HG03064 (cell line): ENCODE measurements around the gene IQGAP3.
"Not testable (repeated sequence)": the region's sequence is repeated elsewhere in the genome, so short reads cannot be mapped to it uniquely, and the experiment has no call there.

Experiments used
- ATAC-seq: cut with Tn5 transposase; IDR thresholded peaks from one replicate; pipeline ENCODE4 v1.9.1; 2021; ENCODE audit warnings: low read depth; ENCODE audit not compliant: unreplicated experiment

The IQGAP3 gene, protein sequence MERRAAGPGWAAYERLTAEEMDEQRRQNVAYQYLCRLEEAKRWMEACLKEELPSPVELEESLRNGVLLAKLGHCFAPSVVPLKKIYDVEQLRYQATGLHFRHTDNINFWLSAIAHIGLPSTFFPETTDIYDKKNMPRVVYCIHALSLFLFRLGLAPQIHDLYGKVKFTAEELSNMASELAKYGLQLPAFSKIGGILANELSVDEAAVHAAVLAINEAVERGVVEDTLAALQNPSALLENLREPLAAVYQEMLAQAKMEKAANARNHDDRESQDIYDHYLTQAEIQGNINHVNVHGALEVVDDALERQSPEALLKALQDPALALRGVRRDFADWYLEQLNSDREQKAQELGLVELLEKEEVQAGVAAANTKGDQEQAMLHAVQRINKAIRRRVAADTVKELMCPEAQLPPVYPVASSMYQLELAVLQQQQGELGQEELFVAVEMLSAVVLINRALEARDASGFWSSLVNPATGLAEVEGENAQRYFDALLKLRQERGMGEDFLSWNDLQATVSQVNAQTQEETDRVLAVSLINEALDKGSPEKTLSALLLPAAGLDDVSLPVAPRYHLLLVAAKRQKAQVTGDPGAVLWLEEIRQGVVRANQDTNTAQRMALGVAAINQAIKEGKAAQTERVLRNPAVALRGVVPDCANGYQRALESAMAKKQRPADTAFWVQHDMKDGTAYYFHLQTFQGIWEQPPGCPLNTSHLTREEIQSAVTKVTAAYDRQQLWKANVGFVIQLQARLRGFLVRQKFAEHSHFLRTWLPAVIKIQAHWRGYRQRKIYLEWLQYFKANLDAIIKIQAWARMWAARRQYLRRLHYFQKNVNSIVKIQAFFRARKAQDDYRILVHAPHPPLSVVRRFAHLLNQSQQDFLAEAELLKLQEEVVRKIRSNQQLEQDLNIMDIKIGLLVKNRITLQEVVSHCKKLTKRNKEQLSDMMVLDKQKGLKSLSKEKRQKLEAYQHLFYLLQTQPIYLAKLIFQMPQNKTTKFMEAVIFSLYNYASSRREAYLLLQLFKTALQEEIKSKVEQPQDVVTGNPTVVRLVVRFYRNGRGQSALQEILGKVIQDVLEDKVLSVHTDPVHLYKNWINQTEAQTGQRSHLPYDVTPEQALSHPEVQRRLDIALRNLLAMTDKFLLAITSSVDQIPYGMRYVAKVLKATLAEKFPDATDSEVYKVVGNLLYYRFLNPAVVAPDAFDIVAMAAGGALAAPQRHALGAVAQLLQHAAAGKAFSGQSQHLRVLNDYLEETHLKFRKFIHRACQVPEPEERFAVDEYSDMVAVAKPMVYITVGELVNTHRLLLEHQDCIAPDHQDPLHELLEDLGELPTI (N-terminal part only)

DNA sequence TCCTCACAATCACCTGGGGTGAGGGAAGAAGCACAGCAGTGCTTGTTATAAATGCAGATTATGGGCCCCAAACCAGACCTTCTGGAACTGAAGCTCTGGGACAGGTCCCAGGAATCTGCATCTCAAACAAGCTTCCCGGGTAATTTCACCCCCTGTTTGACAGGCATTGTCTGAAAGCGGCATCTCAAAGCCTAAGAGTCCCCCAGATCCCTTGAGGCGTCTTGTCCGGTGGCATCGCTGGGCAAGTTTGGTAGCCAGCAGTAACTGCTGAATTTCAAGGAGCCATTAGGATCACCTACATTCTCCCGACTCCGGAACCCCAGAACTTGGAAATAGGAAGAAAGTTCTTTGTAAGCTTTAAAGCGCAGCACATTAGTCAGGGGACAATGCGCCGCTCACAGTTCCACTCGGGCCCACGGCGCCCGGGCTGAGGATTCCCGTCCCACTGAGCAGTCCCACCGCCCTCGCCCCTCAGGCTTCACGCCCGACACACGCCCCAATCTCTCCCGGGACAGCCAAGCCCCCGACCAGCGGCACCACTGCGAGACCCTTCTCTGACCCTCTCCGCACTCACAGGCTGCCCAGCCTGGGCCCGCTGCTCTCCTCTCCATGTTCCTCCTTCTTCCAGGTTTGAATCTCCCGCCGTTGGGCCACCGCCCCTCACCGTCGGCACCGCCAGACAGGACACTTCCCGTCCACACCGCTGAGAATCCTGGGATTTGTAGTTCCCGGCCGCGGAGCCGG lies at the start of gene IQGAP3:
Gene IQGAP3, minus strand, starts transcription at position 647 of the 744 bp plus-strand sequence. Its CDS starts 36 bp downstream, at position 611.
- ATAC-seq: peak; percentile 87

DNA sequence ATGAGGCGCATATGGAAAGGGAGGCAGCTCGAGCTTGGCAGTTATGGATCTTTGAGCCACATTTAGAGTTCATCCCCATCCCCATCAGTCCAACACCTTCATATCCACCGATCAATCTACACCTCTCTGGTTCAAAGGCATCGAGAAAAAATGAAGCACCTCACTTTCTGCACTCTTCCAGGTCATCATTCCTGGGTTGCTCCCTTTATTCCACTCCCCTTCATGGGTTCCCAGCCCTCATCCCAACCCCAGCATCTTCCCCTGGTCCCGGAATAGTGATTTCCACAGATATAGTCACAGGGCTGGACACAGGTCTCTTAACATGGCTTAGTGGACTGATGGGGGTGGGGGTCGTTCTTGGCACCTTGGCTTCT lies 47.2 kb upstream of the IQGAP3 start:
- no peak for ATAC-seq

DNA sequence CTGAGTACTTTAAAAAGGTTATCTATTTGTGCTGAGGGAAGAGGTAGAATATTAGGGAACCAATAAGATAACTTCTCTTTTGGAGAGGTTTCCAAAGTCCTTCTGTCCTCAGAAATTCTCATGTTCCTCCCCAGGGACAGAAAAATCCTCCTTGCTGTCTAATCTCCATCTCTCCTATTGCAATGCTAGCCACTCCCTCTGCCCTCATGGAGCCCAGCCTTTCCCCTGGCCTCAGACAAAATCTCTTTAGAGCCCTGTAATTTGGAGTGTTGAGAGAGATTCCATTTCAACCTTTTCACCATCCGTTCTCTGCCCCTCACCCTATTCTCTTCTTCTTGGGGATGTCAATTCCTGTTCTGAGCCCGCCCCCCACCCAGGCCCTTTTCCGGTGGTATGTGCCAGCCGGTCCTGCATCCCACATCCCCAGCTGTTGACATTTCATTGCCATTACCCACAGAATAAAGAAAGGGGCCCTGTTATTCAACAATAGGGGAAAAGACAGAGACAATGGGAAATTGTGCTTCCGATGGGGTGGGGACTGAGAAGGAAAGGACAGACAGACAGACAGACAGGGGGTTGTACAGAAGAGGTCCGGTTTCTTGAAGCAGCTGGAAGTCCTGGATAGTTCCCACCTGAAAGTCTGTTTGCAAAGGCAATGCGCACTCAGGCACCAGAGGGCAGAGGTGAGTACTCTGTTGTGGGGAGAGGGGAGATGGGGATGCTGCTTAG lies 46.7 kb upstream of the IQGAP3 start, which contains the start of gene HAPLN2:
Gene HAPLN2, plus strand, starts transcription at position 563 of the 729 bp plus-strand sequence. CDS start 4,076 bp downstream, outside the sequence.
- no peak for ATAC-seq

DNA sequence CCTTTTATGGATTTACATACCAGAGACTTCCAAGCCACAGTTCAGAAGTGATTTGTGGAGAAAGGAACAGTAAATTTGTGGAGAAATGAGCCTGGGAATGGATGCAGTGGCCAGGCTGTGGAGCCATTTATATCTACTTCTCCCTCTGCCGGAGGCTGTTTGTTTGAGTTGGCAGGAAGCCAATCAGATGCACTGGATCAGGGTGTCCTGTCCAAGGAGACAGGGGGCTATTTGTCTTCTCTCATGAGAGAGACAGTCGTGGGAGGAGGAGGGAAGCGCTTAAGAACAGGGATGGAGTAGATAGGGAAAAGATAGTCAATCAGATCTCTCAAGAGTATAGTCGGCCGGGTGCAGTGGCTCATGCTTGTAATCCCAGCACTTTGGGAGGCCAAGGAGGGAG lies 44.1 kb upstream of the IQGAP3 start:
- no peak for ATAC-seq

DNA sequence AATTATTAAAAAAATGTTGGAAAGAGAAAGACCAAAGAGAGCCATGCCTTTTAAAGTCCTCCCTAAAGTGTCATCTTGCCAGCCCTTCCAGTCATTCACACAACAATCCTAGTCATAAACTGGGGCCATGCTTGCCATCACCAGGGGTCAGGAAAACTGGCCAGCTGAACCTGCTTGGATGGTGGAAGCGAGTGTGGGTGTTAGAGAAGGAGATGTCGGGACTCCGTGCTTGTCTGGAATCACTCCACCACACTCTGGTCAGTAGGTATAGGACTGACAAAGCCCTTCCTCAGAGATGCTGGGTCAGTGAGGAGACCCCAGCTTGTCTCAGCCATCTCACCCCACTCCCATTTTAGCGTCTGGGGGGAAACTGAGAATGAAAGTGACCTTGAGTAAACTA lies 43.6 kb upstream of the IQGAP3 start:
- ATAC-seq: no peak

DNA sequence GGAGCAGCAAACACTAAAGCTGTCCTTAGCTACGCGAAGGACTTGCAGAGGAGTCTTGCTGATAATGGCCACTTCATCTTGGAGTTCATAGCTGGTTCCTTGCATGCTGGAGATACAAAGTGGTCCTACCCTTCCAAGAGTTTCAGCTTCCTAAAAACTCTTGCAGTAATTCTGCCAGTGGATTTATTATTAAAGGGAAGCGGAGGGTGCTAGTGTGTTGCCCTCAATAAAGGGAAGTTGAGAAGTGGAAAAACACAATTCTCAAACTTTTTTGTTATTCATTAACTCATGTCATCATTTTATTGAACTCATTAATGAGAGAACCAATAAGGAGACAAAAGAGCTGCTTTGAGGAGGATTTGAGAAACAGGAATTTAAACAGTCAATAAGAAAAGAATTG lies 40.3 kb upstream of the IQGAP3 start:
- no peak for ATAC-seq

DNA sequence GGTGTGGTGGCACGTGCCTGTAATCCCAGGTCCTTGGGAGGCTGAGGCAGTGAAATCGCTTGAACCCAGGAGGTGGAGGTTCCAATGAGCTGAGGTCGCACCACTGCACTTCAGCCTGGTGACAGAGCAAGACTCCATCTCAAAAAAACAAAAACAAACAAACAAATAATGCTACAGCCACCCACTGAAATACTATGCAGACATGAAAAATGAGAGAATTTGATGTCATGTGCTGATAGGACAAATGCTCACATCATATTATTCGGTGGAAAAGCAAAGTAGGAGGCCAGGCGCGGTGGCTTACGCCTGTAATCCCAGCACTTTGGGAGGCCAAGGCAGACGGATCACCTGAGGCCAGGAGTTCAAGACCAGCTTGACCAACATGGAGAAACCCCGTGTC lies 37.7 kb upstream of the IQGAP3 start:
- not testable (repeated sequence) for ATAC-seq

DNA sequence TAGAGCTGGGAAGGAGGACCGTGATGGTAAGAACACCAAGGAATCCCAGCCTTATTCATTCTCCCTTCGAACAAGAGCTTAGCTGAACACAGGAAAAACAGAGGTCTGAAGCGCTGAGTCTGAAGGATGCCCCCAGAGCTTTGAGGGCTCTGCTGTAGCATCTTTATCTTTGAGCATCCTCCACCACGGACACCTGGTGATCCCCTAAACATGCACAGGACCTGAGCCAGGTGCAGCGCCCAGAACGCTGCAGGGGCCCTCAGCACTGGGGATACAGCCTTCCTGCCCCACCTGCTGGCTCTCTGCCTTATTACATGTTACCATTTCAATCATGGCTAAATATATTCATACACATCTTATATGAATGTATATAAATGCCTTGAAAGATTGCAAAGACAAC lies 36.6 kb upstream of the IQGAP3 start:
- ATAC-seq: no peak

DNA sequence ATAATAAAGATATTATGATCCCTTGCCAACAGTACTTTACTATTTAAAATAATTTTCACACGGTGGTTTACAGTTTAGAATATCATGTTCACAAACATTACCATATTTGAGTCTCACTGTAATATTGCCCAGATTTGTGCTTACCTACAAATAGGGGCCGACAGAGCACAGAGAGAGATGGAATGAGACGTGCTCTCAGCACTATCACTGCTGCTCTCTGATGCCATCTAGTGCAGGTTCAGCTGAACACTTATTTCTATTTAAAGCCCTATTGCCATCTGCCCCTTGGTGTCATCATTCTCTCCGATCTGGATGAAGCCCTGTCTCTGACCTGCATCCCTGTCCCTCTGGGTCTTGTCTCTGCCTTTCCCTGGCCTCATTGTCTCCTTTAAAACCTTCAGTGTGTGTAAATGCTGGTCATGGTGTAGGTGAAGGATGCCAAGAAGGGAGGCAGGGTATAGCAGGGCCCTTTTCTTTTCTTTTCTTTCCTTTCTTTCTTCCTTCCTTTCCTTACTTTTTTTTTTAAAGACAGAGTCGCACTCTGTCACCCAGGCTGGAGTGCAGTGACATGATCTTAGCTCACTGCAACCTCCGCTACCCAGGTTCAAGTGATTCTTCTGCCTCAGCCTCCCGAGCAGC lies 35.8 kb upstream of the IQGAP3 start:
- ATAC-seq: no peak

DNA sequence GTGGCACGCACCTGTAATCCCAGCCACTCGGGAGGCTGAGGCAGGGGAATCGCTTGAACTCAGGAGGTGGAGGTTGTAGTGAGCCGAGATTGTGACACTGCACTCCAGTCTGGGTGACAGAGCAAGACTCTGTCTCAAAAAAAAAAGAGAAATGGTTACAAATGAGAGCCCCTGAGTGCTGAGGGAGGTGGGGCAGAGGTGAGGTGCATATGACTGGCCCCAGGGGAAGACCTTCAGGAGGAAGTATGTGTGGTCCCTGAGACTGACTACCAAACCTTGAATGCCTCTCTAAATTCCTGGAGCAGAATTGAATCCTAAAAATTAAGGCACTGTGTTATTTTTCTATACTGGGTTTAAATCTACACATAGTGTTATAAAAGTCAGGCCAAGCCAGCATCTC lies 35.0 kb upstream of the IQGAP3 start:
- ATAC-seq: not testable (repeated sequence)

DNA sequence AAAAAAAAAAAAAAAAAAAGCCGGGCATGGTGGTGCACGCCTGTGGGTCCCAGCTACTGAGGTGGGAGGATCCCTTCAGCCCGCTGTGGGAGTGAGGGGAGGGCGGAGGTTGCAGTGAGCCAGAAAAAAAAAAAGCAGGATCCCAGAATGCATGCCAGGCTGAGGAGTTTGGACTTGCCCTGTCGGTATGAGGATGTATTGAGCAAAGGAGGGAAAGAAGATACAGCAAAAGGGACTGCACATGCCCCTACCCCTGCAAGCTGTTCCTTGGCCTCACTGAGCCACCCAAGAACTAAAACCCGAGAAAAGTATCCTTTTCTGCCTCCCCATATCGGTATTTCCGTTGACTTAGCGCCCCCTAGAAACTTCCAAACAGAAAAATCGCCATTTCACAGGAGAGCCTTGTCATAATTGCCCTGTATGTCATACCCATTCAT lies 30.2 kb upstream of the IQGAP3 start:
- ATAC-seq: no peak

DNA sequence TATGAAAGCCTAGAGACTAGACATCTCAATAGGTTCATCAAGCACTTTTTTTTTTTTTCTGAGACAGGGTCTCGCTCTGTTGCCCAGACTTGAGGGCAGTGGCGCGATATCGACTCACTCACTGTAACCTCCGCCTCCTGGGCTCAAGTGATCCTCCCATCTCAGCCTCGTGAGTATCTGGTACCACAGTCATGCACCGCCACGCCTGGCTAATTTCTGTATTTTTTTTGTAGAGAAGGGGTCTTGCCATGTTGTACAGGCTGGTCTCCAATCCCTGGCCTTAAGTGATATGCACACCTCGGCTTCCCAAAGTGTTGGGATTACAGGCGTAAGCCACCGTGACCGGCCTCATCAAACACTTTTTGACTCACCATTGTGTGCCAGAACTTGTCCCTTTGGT lies 29.5 kb upstream of the IQGAP3 start:
- no peak for ATAC-seq

DNA sequence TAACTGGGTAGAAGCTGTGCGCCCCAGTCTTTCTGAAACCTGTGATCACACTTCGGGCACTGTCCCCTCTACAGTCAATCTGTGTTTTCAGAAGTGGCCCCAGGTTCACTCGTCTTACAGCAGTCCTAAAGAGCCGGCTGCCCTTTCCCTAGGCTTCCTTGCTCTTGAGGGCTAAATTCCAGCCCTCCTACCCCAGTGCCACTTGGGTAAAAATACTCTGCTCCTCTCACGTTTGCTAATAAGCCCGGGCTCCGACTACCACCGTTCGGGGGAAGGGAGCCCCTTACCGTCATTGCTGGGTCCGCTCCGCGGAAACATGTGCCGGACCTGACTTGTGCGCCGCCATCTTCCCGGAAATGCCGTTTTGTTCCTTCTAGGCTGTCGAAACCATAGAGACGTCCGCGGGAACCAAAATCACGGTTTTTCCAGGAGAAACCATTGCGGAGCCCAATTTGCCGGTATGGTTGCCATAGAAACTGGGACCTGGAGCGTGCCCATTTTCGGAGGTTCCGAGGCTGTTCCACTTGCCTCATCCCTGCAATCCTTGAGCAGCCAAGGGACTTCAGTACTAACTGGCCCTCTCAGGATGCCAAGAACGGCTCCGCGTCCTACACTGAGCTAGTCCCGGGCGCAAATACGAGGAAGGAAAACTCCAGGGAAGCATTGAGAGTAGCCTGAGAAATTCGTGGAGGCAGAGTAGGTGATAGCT lies 28.9 kb upstream of the IQGAP3 start, which contains the start of gene GPATCH4:
Gene GPATCH4, minus strand, starts transcription at position 358 of the 709 bp plus-strand sequence.
- ATAC-seq: no peak

DNA sequence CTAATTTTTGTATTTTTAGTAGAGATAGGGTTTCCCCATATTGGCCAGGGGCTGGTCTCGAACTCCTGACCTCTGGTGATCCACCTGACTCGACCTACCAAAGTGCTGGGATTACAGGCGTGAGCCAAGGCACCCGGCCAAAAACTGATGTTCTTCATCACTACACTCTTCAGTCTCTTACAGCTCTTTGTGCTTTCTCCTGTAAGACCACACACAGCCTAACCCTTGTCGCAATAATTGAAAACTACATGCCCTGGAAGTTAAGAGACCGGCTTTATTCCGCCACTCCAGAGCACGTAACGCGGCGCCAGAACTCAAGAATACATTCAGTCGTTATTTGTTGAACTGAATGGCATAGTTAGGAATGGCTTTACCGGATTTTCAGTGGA lies 28.4 kb upstream of the IQGAP3 start:
- ATAC-seq: no peak

DNA sequence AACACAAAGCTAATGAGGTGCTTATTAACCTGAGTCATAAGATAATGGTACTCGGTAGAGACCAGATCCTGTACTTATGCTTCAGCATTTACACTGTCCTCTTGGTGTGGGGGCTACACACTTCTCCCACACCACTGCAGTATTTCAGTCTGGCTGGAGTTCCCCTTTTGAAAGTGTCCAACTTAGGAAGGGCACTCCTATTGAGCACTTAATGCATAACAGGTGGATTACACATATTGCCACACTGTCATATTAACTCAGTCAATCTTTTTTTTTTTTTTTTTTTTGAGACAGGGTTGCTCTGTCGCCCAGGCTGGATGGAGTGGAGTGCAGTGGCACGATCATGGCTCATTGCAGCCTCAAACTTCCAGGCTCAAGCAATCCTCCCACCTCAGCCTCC lies 27.4 kb upstream of the IQGAP3 start:
- ATAC-seq: no peak

DNA sequence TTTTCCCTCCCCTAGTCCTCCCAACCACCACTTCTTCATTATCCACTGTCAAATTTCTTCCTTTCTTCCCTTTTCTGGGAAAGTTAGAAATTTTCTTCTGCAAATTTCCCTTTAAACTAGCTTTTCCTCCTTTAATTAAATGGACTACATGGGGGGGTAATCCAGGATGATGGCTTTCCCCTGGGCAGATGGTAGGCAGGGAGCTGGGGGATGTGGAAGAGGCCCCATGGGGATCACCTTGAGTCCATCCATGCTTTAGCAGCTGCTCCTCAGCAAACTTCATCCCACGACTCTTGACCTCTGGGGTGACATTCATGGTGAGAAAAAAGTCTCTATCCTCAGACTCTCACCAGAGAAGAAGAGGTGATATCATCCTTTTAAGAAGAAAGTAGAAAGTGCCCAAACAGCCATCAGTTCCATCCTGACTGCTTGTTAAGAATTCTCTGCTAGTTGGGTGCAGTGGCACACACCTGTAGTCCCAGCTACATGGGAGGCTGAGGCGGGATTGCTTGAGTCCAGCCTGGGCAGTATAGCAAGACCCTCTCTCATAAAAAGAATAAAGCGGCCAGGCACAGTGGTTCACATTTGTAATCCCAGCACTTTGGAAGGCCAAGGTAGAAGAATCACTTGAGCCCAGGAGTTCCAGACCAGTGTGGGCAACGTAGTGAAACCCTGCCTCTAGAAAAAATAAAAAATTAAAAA lies 26.5 kb upstream of the IQGAP3 start:
- no peak for ATAC-seq

DNA sequence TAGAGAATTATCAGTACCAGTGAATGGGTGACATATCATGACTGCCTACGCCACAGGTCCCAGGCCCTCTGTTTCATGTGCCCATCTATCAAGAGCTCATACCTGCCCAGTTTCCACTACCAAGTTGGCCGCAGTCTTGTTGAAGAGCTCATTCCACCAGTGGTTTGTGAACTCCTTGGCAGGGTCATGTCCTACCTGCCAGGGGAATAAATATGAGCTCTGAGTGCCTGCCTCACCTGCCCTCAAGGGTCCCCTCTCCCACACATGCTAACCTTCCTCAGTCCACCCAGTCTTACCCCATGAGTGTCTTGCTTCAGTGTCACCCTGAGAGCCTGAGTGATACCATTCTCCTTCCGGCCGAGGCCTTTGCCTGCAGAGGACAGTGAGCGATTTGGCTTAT lies 25.8 kb upstream of the IQGAP3 start:
- no peak for ATAC-seq
